ENCODE measurements around the gene PHC2. TPM values are rescaled to one million over a fixed set of nuclear protein-coding genes. Genes with fewer than 3 reads are reported as not detected.

PHC2 gene
- total RNA-seq, 1 experiment from 2014 or later: 9.4 TPM

GRCh38 chr1:33471416-33471815, 40.5 kb upstream of the PHC2 start:
- Histone ChIP-seq H4K8ac (replicated peaks; ENCODE audit: insufficient read length, low read depth, low read length) (no peak overlapping the region), H2BK15ac (ENCODE audit: low read depth, low read length) (no peak overlapping the region), H3K9ac (ENCODE audit: extremely low read depth, insufficient read length, low read length) (no peak overlapping the region), H4K91ac (ENCODE audit: insufficient read length, low read depth, low read length) (no peak overlapping the region), H3K4ac (ENCODE audit: low read depth, low read length) (no peak overlapping the region), H3K4me1 (ENCODE audit: insufficient read depth, low read length) (no peaks in the 10 kb centered on the region; the same call in 1 of the 2 replicates), H3K27me3 (ENCODE audit: insufficient read depth, low read length) (no peaks in the 10 kb centered on the region), H4K5ac (ENCODE audit: insufficient read length, low read depth, low read length) (no peak overlapping the region), H2BK5ac (ENCODE audit: insufficient read length, low read length) (no peak overlapping the region), H3K79me1 (ENCODE audit: insufficient read depth, low read depth, low read length, poor library complexity, severe bottlenecking) (no peaks in the 10 kb centered on the region), H3K23ac (ENCODE audit: insufficient read length, low read depth, low read length) (no peak overlapping the region), H2BK120ac (ENCODE audit: low read depth, low read length, poor library complexity, severe bottlenecking) (no peak overlapping the region), H4K20me1 (ENCODE audit: control insufficient read depth, insufficient read depth, insufficient read length) (no peaks in the 10 kb centered on the region), H3K9me3 (ENCODE audit: control insufficient read depth, low read depth, low read length) (no peaks in the 10 kb centered on the region), H2AFZ (ENCODE audit: low read length) (no peak overlapping the region), H3K23me2 (ENCODE audit: insufficient read length, low read depth, low read length, poor library complexity, severe bottlenecking) (peaks cover 6% of the 10 kb centered on the region), H2BK20ac (ENCODE audit: low read depth, low read length, poor library complexity, severe bottlenecking) (no peak overlapping the region), H3K79me2 (ENCODE audit: insufficient read depth, low read length) (no peaks in the 10 kb centered on the region), H3K56ac (ENCODE audit: insufficient read length, low read depth, low read length) (no peak overlapping the region), H3K27ac (ENCODE audit: insufficient read length, low read depth, low read length) (no peak overlapping the region), H3T11ph (ENCODE audit: low read length) (no peak overlapping the region), H3K14ac (ENCODE audit: insufficient read depth, low read length) (no peak overlapping the region), H3K4me2 (ENCODE audit: insufficient read depth, insufficient read length, low read length) (no peak overlapping the region), H3K18ac (ENCODE audit: insufficient read length, low read depth, low read length) (no peak overlapping the region), H2AK5ac (ENCODE audit: insufficient read length, low read length) (no peak overlapping the region), H2BK12ac (ENCODE audit: insufficient read length, low read depth, low read length) (no peak overlapping the region)
- no peak for TF ChIP-seq CTCF (conservative IDR thresholded peaks at IDR 0.05)
- no peak overlapping the region for H3K4me3 Mint-ChIP-seq
- no peaks in the 10 kb centered on the region; the same call in none of the 2 replicates for H3K27me3 Mint-ChIP-seq (ENCODE audit: low read depth)
- peaks cover 20 to 26% of the 10 kb centered on the region in 2 experiments for H3K4me1 Mint-ChIP-seq
- H3K9me3 Mint-ChIP-seq: no peaks in the 10 kb centered on the region
- DNase-seq: no peak
- no peaks in the 10 kb centered on the region; a peak in 1 of 7 replicates for H3K36me3 Mint-ChIP-seq (ENCODE audit: insufficient read depth in 1 of 3, low read depth in 3 of 3)
- H3K27ac Mint-ChIP-seq: no peak overlapping the region
- WGBS (ENCODE audit: extremely low coverage, insufficient read length, low lambda C conversion rate): no CpG with 5 or more reads among the region's 4 CpGs

Data from H9 (cell line).